GM12878 (cell line): ENCODE data around the gene LONP1. TPM values are rescaled to one million over a fixed set of nuclear protein-coding genes. Genes with fewer than 3 reads are reported as not detected.

Experiments used
- ATAC-seq: fragments of 200-7000 bp; cut with Tn5 transposase; 3 replicates; pipeline ENCODE4 v1.9.1; 2020; ENCODE audit warnings: mild to moderate bottlenecking, moderate library complexity
- BruUV-seq: library from RNA; stranded (reverse); fragments of 400-500 nt; replicated peaks from 2 replicates; lab custom pipeline; 2021; lab: Mats Ljungman, UMichigan
- CTCF ChIA-PET: fragments of 300-600 bp; sonication (Branson Sonifier 250); formaldehyde crosslinking; extraction: SDS; loops from one replicate; lab custom pipeline; 2021; ENCODE audit warnings: inconsistent platforms; lab: Yijun Ruan, JAX
- POLR2A ChIA-PET: fragments of 350-600 bp; formaldehyde crosslinking; extraction: SDS; loops from one replicate; lab custom pipeline; 2021; ENCODE audit warnings: inconsistent platforms; lab: Charles Lee
- RAD21 ChIA-PET: fragments of 300-600 bp; sonication (Branson Sonifier 250); formaldehyde crosslinking; loops from one replicate; lab custom pipeline; 2023; ENCODE audit warnings: antibody characterized with exemption; ENCODE audit not compliant: unreplicated experiment; lab: Charles Lee
- SMC1A ChIA-PET: fragments of 300-600 bp; sonication (Branson Sonifier 250); formaldehyde crosslinking; loops from one replicate; lab custom pipeline; 2023; ENCODE audit not compliant: unreplicated experiment, uncharacterized antibody; lab: Charles Lee
- DNase-seq: peaks from one replicate; pipeline ENCODE4 v3.0.0-alpha.2; 2011; ENCODE audit warnings: low read depth, low spot score
- FAIRE-seq: peaks from 3 replicates; lab custom pipeline; 2011; peaks lifted over from hg19 to GRCh38; lab: Jason Lieb, UNC
- H2AFZ ChIP-seq: 2 replicates; pipeline ENCODE4 v1.6.0; 2011; ENCODE audit warnings: low read depth, low read length, control low read depth; ENCODE audit not compliant: control insufficient read depth
- H3K27ac ChIP-seq: 2 replicates; pipeline ENCODE4 v1.5.1; 2011; ENCODE audit warnings: control low read depth; ENCODE audit not compliant: control insufficient read depth, insufficient read depth
- H3K27me3 ChIP-seq, 2 experiments: replicated peaks in 1 of 2; 2 replicates each; pipeline versions ENCODE4 v1.6.0 to v1.6.1; 2011; ENCODE audit warnings: low read length in 1 of 2; ENCODE audit not compliant: control insufficient read depth in 2 of 2, insufficient read depth in 2 of 2
- H3K36me3 ChIP-seq, 2 experiments: 2 replicates each; pipeline ENCODE4 v1.5.1; 2011; ENCODE audit warnings: low read length in 1 of 2; ENCODE audit not compliant: control insufficient read depth in 2 of 2, insufficient read depth in 2 of 2
- H3K4me1 ChIP-seq: 2 replicates; pipeline ENCODE4 v1.6.1; 2011; ENCODE audit warnings: mild to moderate bottlenecking, low read length, moderate library complexity, mixed read lengths; ENCODE audit not compliant: control insufficient read depth, insufficient read depth
- H3K4me2 ChIP-seq: 2 replicates; pipeline ENCODE4 v1.6.0; 2011; ENCODE audit warnings: control low read depth; ENCODE audit not compliant: control insufficient read depth, insufficient read depth
- H3K4me3 ChIP-seq: fragments of 200-600 bp; sonication (generic); 2 replicates; pipeline ENCODE4 v1.5.1; 2016
- H3K79me2 ChIP-seq: 2 replicates; pipeline ENCODE4 v1.6.0; 2011; ENCODE audit warnings: low read length; ENCODE audit not compliant: control insufficient read depth, insufficient read depth
- H3K9ac ChIP-seq: 2 replicates; pipeline ENCODE4 v1.8.0; 2011; ENCODE audit warnings: low read length, control low read depth, mixed read lengths; ENCODE audit not compliant: control insufficient read depth, insufficient read depth
- H3K9me3 ChIP-seq: replicated peaks from 3 replicates; pipeline ENCODE4 v1.5.1; 2011; ENCODE audit warnings: mild to moderate bottlenecking, low read length; ENCODE audit not compliant: control insufficient read depth, insufficient read depth
- H4K20me1 ChIP-seq: 2 replicates; pipeline ENCODE4 v1.6.0; 2011; ENCODE audit not compliant: control insufficient read depth, insufficient read depth
- ATF2 ChIP-seq: IDR thresholded peaks from 2 replicates; pipeline ENCODE4 v1.6.1; 2012; ENCODE audit warnings: low read length, inconsistent platforms
- CHD2 ChIP-seq: IDR thresholded peaks from 2 replicates; pipeline ENCODE4 v1.6.1; 2011; ENCODE audit warnings: low read depth, low read length, improper control_type of control experiment, borderline replicate concordance
- MXI1 ChIP-seq: fragments of 150-350 bp; IDR thresholded peaks from 2 replicates; pipeline ENCODE4 v1.6.1; 2011; ENCODE audit warnings: low read depth, mild to moderate bottlenecking, inconsistent platforms, low read length, improper control_type of control experiment
- PRDM15 ChIP-seq: fragments of 450-650 bp; formaldehyde crosslinking; IDR thresholded peaks from 2 replicates; pipeline ENCODE4 v1.4.0; 2020; ENCODE audit warnings: mild to moderate bottlenecking, moderate library complexity
- RB1 ChIP-seq: fragments of 450-650 bp; formaldehyde crosslinking; IDR thresholded peaks from 2 replicates; pipeline ENCODE4 v1.6.1; 2017; ENCODE audit warnings: mild to moderate bottlenecking, borderline replicate concordance
- RCOR1 ChIP-seq: conservative IDR thresholded peaks from 2 replicates; pipeline ENCODE4 v1.6.1; 2012; ENCODE audit warnings: low read depth, low read length, improper control_type of control experiment
- RELA ChIP-seq: fragments of 450-650 bp; IDR thresholded peaks from 2 replicates; pipeline ENCODE4 v1.8.0; 2014; ENCODE audit warnings: borderline replicate concordance; ENCODE audit not compliant: partially characterized antibody
- REST ChIP-seq: IDR thresholded peaks from 2 replicates; pipeline ENCODE4 v1.6.1; 2012; ENCODE audit warnings: mild to moderate bottlenecking, low read depth, low read length
- SIN3A ChIP-seq: IDR thresholded peaks from 2 replicates; pipeline ENCODE4 v1.6.1; 2012; ENCODE audit warnings: low read depth, low read length, improper control_type of control experiment
- TARDBP ChIP-seq: IDR thresholded peaks from 2 replicates; pipeline ENCODE4 v1.6.1; 2016; ENCODE audit warnings: borderline replicate concordance
- WGBS: methylation state at CpG from one replicate; pipeline ENCODE4 v1.1.6; 2016; ENCODE audit warnings: low lambda C conversion rate; ENCODE audit not compliant: insufficient replicate concordance, insufficient coverage; ENCODE audit errors: missing lambda C conversion rate; 5-methylcytosine and 5-hydroxymethylcytosine counted together
- in situ Hi-C: fragments of 300-500 bp; cut with MboI; formaldehyde crosslinking; loops from 9 replicates; pipeline ENCODE4 v1.14.3; 2018; ENCODE audit warnings: mixed read lengths
- intact Hi-C: fragments of 100-400 bp; cut with micrococcal nuclease; formaldehyde crosslinking; loops from one replicate; pipeline ENCODE4 v1.14.2; 2022; ENCODE audit not compliant: unreplicated experiment
- polyA plus RNA-seq, 11 experiments: library from polyadenylated mRNA; depleted of rRNA in 4 of 11; unstranded in 6 of 11; stranded (reverse) in 5 of 11; fragments of >200 nt; fragmentation: Nextera tagmentation in 4 of 11; fragmentation: Illumina TruSeq in 1 of 11; extraction: Ambion mirVana in 4 of 11; extraction: Trizol in 1 of 11; gene quantifications; 1 replicate in 1 of 11; 2 replicates in 10 of 11; pipeline versions ENCODE4 v1.2.1 to v1.2.3, GENCODE V29; 2011 to 2016; ENCODE audit warnings: inconsistent platforms in 2 of 11, missing spikeins in 2 of 11, low read depth in 1 of 11
- total RNA-seq, 4 experiments: library from RNA; depleted of rRNA in 3 of 4; stranded (reverse); fragments of >200 nt in 3 of 4; fragmentation: Illumina TruSeq in 1 of 4; extraction: Trizol in 1 of 4; gene quantifications; 2 replicates each; pipeline versions ENCODE4 v1.2.1 to v1.2.3, GENCODE V29; 2013 to 2021

LONP1 gene
- total and polyA plus RNA-seq, 10 of the 15 experiments (the other 5 are each of a cell fraction or from before 2014, with no cell fraction given): 0.61 to 136 (median 59.5) TPM

- Histone ChIP-seq H3K27me3 (no peaks in the 10 kb centered on the region), H3K36me3 (peaks cover 12 to 52% of the 10 kb centered on the region in 2 experiments), H3K4me1 (0 out of 2 replicates have a peak, but pooled peaks cover 3% of the 10 kb centered on the region), H3K4me3 (no peak overlapping the region), H3K79me2 (peaks cover 16% of the 10 kb centered on the region), H4K20me1 (no peaks in the 10 kb centered on the region; the same call in 1 of the 2 replicates), H3K4me2 (no peak overlapping the region), H3K9ac (no peak overlapping the region), H3K27ac (no peak overlapping the region), H3K9me3 (no peaks in the 10 kb centered on the region), H2AFZ (no peak overlapping the region)
- in situ Hi-C loops: no loop called here
- ChIA-PET CTCF (interaction anchor here (3.4 kb wide), 1 partner anchor 8 kb away, joined by 18 read pairs; the partner anchor contains the start of gene RPL36), SMC1A (no interaction called here), POLR2A (no interaction called here), RAD21 (no interaction called here)
- no peak for ATAC-seq
- no TSS peak for BruUV-seq
- FAIRE-seq: no peak
- no peak for DNase-seq
- 93% methylated on average over 25 of the region's 30 CpGs for WGBS
- intact Hi-C loops: no loop called here
- TF ChIP-seq TARDBP (no peak), RCOR1 (no peak), ATF2 (peak; percentile 12; the same call in 1 of the 2 replicates), CHD2 (no peak), MXI1 (no peak), PRDM15 (CRISPR knock-in tag) (no peak), REST (no peak), SIN3A (no peak), RB1 (no peak), RELA (no peak)
Measured at GRCh38 chr19:5697890-5698634, 21.9 kb downstream of the LONP1 start.
